HCT116 (cell line): ENCODE measurements around the gene ESPNL. TPM values are rescaled to one million over a fixed set of nuclear protein-coding genes. Genes with fewer than 3 reads are reported as not detected.

ENCODE experiments used
- ATAC-seq: fragments of 200-7000 bp; cut with Tn5 transposase; 2 replicates; pipeline ENCODE4 v1.9.1; 2020; ENCODE audit warnings: mild to moderate bottlenecking, moderate library complexity
- BruUV-seq: library from RNA; stranded (reverse); fragments of 400-500 nt; replicated peaks from 2 replicates; lab custom pipeline; 2021; lab: Mats Ljungman, UMichigan
- CTCF ChIA-PET: fragments of 300-600 bp; sonication (Branson Sonifier 250); formaldehyde crosslinking; loops from one replicate; lab custom pipeline; 2021; ENCODE audit warnings: antibody characterized with exemption; lab: Charles Lee
- POLR2A ChIA-PET: fragments of 300-600, 350-600 bp; sonication (Branson Sonifier 250); formaldehyde crosslinking; loops from one replicate; lab custom pipeline; 2021; ENCODE audit warnings: antibody characterized with exemption; lab: Charles Lee
- RAD21 ChIA-PET, 2 experiments: fragments of 300-600 bp; sonication (Branson Sonifier 250); formaldehyde crosslinking; loops; one replicate each; lab custom pipeline; 2023; ENCODE audit warnings: low total read pairs in 2 of 2; ENCODE audit not compliant: uncharacterized antibody in 2 of 2, unreplicated experiment in 2 of 2, low non-redundant PET in 1 of 2; lab: Charles Lee
- DNase-seq: peaks from one replicate; pipeline ENCODE4 v3.0.0-alpha.2; 2010; ENCODE audit warnings: low read depth, low spot score
- H2AFZ ChIP-seq: fragments of 200-600 bp; shearing (Covaris generic), sonication (generic); 2 replicates; pipeline ENCODE4 v1.6.1; 2017; ENCODE audit warnings: low read depth, mixed run types, mixed read lengths, antibody characterized with exemption, low read length; ENCODE audit not compliant: poor library complexity, severe bottlenecking
- H3K27ac ChIP-seq: 2 replicates; pipeline ENCODE4 v1.5.1; 2012; ENCODE audit warnings: low read depth, low read length
- H3K27me3 ChIP-seq: fragments of 200-600 bp; sonication (generic); 2 replicates; pipeline ENCODE4 v1.6.1; 2016; ENCODE audit warnings: mixed run types, low read length, mixed read lengths; ENCODE audit not compliant: insufficient read depth
- H3K36me3 ChIP-seq, 2 experiments: fragments of 200-500 bp in 1 of 2; fragments of 200-600 bp in 1 of 2; sonication (Bioruptor generic) in 1 of 2; sonication (generic) in 1 of 2; 2 replicates each; pipeline versions ENCODE4 v1.5.1 to v1.6.1; 2014 to 2016; ENCODE audit warnings: low read length in 2 of 2, inconsistent platforms in 1 of 2, mixed read lengths in 1 of 2, mixed run types in 1 of 2; ENCODE audit not compliant: insufficient read depth in 2 of 2, control insufficient read depth in 1 of 2
- H3K4me1 ChIP-seq, 2 experiments: fragments of 200-600 bp in 1 of 2; sonication (generic) in 1 of 2; 2 replicates each; pipeline versions ENCODE4 v1.5.1 to v1.6.1; 2012 to 2017; ENCODE audit warnings: low read length in 2 of 2, inconsistent platforms in 1 of 2, mild to moderate bottlenecking in 1 of 2, mixed read lengths in 1 of 2, mixed run types in 1 of 2, moderate library complexity in 1 of 2; ENCODE audit not compliant: insufficient read depth in 2 of 2, control insufficient read depth in 1 of 2
- H3K4me2 ChIP-seq: fragments of 200-600 bp; sonication (generic); 2 replicates; pipeline ENCODE4 v1.6.1; 2017; ENCODE audit warnings: mixed run types, low read length, mixed read lengths
- H3K4me3 ChIP-seq, 2 experiments: fragments of 200-600 bp in 1 of 2; sonication (generic) in 1 of 2; replicated peaks in 1 of 2; 2 replicates each; pipeline ENCODE4 v1.5.1; 2011 to 2016; ENCODE audit warnings: low read length in 2 of 2, control low read depth in 1 of 2, low read depth in 1 of 2, mild to moderate bottlenecking in 1 of 2, mixed read lengths in 1 of 2, mixed run types in 1 of 2
- H3K79me2 ChIP-seq: fragments of 200-600 bp; sonication (generic); 2 replicates; pipeline ENCODE4 v1.6.1; 2017; ENCODE audit warnings: mild to moderate bottlenecking, mixed run types, low read length, moderate library complexity, mixed read lengths; ENCODE audit not compliant: insufficient read depth
- H3K9ac ChIP-seq: fragments of 200-600 bp; sonication (generic); 2 replicates; pipeline ENCODE4 v1.6.1; 2016; ENCODE audit warnings: low read length, mixed read lengths
- H3K9me2 ChIP-seq: fragments of 200-600 bp; sonication (generic), shearing (Covaris generic); 2 replicates; pipeline ENCODE4 v1.6.1; 2017; ENCODE audit warnings: mixed run types, mild to moderate bottlenecking, moderate library complexity; ENCODE audit not compliant: insufficient read depth
- H3K9me3 ChIP-seq, 2 experiments: fragments of 200-500 bp in 1 of 2; fragments of 200-600 bp in 1 of 2; sonication (Bioruptor generic) in 1 of 2; sonication (generic) in 1 of 2; 2 replicates each; pipeline ENCODE4 v1.6.1; 2014 to 2017; ENCODE audit warnings: low read length in 2 of 2, mixed read lengths in 2 of 2, inconsistent platforms in 1 of 2, low read depth in 1 of 2, mild to moderate bottlenecking in 1 of 2, mixed run types in 1 of 2, moderate library complexity in 1 of 2; ENCODE audit not compliant: control insufficient read depth in 1 of 2, insufficient read depth in 1 of 2
- H4K20me1 ChIP-seq: fragments of 200-600 bp; sonication (generic), shearing (Covaris generic); 2 replicates; pipeline ENCODE4 v1.6.1; 2017; ENCODE audit warnings: mixed run types, mild to moderate bottlenecking, moderate library complexity; ENCODE audit not compliant: insufficient read depth
- CEBPB ChIP-seq: IDR thresholded peaks from 2 replicates; pipeline ENCODE4 v1.6.1; 2012; ENCODE audit warnings: low read depth
- EGR1 ChIP-seq: IDR thresholded peaks from 2 replicates; pipeline ENCODE4 v1.6.1; 2012; ENCODE audit warnings: low read depth
- EZH2 ChIP-seq: fragments of 200-600 bp; sonication (generic); IDR thresholded peaks from 2 replicates; pipeline ENCODE4 v1.6.1; 2017; ENCODE audit warnings: antibody characterized with exemption, mixed run types
- EZH2phosphoT487 ChIP-seq: fragments of 200-600 bp; IDR thresholded peaks from 2 replicates; pipeline ENCODE4 v1.6.1; 2018; ENCODE audit warnings: antibody characterized with exemption, borderline replicate concordance
- POLR2A ChIP-seq: IDR thresholded peaks from 2 replicates; pipeline ENCODE4 v1.7.0; 2011; ENCODE audit warnings: borderline replicate concordance; ENCODE audit not compliant: insufficient read depth, insufficient read length; ENCODE audit errors: extremely low read depth
- POLR2AphosphoS5 ChIP-seq: IDR thresholded peaks from 2 replicates; pipeline ENCODE4 v1.6.1; 2011; ENCODE audit warnings: mild to moderate bottlenecking, low read depth, low read length, moderate library complexity
- RAD21 ChIP-seq: IDR thresholded peaks from 2 replicates; pipeline ENCODE4 v1.6.1; 2012; ENCODE audit warnings: low read depth, mild to moderate bottlenecking
- SIN3A ChIP-seq: IDR thresholded peaks from 2 replicates; pipeline ENCODE4 v1.6.1; 2012; ENCODE audit warnings: low read depth
- TCF7L2 ChIP-seq: IDR thresholded peaks from 2 replicates; pipeline ENCODE4 v1.7.0; 2011; ENCODE audit warnings: borderline replicate concordance, inconsistent platforms; ENCODE audit not compliant: insufficient read depth, insufficient read length; ENCODE audit errors: extremely low read depth
- ZFX ChIP-seq: fragments of 450-650 bp; IDR thresholded peaks from 2 replicates; pipeline ENCODE4 v1.6.1; 2017
- ZNF274 ChIP-seq: fragments of 200-500 bp; sonication (Bioruptor generic); IDR thresholded peaks from 2 replicates; pipeline ENCODE4 v1.6.1; 2014; ENCODE audit warnings: mild to moderate bottlenecking, low read depth, low read length, inconsistent platforms
- intact Hi-C: fragments of 100-400 bp; cut with micrococcal nuclease; formaldehyde crosslinking; loops from 2 replicates; pipeline ENCODE4 v1.10.0; 2022
- total RNA-seq: library from RNA; stranded (reverse); gene quantifications from one replicate; pipeline ENCODE4 v1.2.1, GENCODE V29; 2021; ENCODE audit not compliant: unreplicated experiment
- TF ChIP-seq, protein P1 (sequence below), 3 experiments: fragments of 200-600 bp in 1 of 3; sonication (generic) in 1 of 3; IDR thresholded peaks in 2 of 3; conservative IDR thresholded peaks in 1 of 3; 2 replicates each; pipeline ENCODE4 v1.5.1; 2012 to 2017; ENCODE audit warnings: low read depth in 2 of 3, low read length in 2 of 3, antibody characterized with exemption in 1 of 3, borderline replicate concordance in 1 of 3, control low read depth in 1 of 3, mild to moderate bottlenecking in 1 of 3, mixed read lengths in 1 of 3, mixed run types in 1 of 3, moderate library complexity in 1 of 3; ENCODE audit not compliant: insufficient read depth in 1 of 3
- TF ChIP-seq, protein P2 (sequence below): IDR thresholded peaks from 2 replicates; pipeline ENCODE4 v1.6.1; 2012; ENCODE audit warnings: low read depth

Gene ESPNL
- total RNA-seq, 1 experiment from 2014 or later = 0.22 TPM

DNA sequence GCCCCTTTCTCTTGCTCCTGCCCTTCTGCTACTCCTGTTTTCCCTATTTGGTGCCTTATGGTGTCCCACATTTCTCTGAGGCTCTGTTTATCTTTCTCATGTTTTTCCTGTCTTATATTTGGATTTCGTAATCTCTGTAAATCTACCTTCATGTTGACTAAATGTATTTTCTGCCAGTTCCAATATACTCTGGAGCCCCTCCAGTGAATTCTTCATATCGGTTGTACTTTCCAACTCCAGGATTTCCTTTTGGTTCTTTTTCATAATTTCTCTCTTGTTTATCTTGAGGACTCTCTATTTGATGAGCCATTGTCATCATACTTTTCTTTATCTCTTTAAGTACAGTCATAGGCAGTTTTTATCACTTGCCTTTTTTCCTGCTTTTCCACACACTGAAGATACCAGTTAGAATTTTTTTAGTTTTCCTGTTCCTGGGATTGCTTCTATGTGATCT, 20.2 kb upstream of the ESPNL start:
- TF ChIP-seq POLR2A (no peak), EZH2 (no peak), TCF7L2 (no peak), POLR2AphosphoS5 (no peak), ZFX (no peak), EGR1 (no peak), ZNF274 (no peak), SIN3A (no peak), RAD21 (no peak), EZH2phosphoT487 (no peak), CEBPB (no peak)
- TF ChIP-seq, protein P1, sequence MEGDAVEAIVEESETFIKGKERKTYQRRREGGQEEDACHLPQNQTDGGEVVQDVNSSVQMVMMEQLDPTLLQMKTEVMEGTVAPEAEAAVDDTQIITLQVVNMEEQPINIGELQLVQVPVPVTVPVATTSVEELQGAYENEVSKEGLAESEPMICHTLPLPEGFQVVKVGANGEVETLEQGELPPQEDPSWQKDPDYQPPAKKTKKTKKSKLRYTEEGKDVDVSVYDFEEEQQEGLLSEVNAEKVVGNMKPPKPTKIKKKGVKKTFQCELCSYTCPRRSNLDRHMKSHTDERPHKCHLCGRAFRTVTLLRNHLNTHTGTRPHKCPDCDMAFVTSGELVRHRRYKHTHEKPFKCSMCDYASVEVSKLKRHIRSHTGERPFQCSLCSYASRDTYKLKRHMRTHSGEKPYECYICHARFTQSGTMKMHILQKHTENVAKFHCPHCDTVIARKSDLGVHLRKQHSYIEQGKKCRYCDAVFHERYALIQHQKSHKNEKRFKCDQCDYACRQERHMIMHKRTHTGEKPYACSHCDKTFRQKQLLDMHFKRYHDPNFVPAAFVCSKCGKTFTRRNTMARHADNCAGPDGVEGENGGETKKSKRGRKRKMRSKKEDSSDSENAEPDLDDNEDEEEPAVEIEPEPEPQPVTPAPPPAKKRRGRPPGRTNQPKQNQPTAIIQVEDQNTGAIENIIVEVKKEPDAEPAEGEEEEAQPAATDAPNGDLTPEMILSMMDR (IDR thresholded peaks at IDR 0.05 in 2 of 3, conservative IDR thresholded peaks at IDR 0.05 in 1 of 3; ENCODE audit: borderline replicate concordance in 1 of 3, insufficient read depth in 1 of 3, low read depth in 2 of 3, low read length in 2 of 3) = no peak
- TF ChIP-seq, protein P2, sequence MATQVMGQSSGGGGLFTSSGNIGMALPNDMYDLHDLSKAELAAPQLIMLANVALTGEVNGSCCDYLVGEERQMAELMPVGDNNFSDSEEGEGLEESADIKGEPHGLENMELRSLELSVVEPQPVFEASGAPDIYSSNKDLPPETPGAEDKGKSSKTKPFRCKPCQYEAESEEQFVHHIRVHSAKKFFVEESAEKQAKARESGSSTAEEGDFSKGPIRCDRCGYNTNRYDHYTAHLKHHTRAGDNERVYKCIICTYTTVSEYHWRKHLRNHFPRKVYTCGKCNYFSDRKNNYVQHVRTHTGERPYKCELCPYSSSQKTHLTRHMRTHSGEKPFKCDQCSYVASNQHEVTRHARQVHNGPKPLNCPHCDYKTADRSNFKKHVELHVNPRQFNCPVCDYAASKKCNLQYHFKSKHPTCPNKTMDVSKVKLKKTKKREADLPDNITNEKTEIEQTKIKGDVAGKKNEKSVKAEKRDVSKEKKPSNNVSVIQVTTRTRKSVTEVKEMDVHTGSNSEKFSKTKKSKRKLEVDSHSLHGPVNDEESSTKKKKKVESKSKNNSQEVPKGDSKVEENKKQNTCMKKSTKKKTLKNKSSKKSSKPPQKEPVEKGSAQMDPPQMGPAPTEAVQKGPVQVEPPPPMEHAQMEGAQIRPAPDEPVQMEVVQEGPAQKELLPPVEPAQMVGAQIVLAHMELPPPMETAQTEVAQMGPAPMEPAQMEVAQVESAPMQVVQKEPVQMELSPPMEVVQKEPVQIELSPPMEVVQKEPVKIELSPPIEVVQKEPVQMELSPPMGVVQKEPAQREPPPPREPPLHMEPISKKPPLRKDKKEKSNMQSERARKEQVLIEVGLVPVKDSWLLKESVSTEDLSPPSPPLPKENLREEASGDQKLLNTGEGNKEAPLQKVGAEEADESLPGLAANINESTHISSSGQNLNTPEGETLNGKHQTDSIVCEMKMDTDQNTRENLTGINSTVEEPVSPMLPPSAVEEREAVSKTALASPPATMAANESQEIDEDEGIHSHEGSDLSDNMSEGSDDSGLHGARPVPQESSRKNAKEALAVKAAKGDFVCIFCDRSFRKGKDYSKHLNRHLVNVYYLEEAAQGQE = no peak
- Histone ChIP-seq H3K4me1 (no peaks in the 10 kb centered on the region), H3K36me3 (peaks cover 15 to 30% of the 10 kb centered on the region in 2 experiments; a peak in 3 of 4 replicates), H3K9ac (no peak overlapping the region), H4K20me1 (no peaks in the 10 kb centered on the region), H2AFZ (no peak overlapping the region), H3K79me2 (peaks cover 27% of the 10 kb centered on the region), H3K27ac (no peak overlapping the region), H3K27me3 (no peaks in the 10 kb centered on the region), H3K9me3 (no peaks in the 10 kb centered on the region), H3K4me2 (no peak overlapping the region), H3K9me2 (no peaks in the 10 kb centered on the region), H3K4me3 (no peak overlapping the region)
- POLR2A ChIA-PET = no interaction called here
- CTCF ChIA-PET = no interaction called here
- BruUV-seq = no TSS peak
- intact Hi-C loops = no loop called here
- DNase-seq (no peak), ATAC-seq (no peak)
- RAD21 ChIA-PET = no interaction called here
